Endothelial cell (in vitro differentiated cells): ENCODE measurements around the gene DLX4. TPM values are rescaled to one million over a fixed set of nuclear protein-coding genes. Genes with fewer than 3 reads are reported as not detected.
A peak's percentile ranks its signal among the peaks of the same experiment; 100 is the strongest.

ENCODE experiments used
- DNase-seq: peaks from one replicate; pipeline ENCODE4 v3.0.0; 2021; ENCODE audit warnings: low spot score
- H3K27ac Mint-ChIP-seq: one replicate; pipeline ENCODE4 v1.8.0; 2021; ENCODE audit warnings: mixed read lengths, inconsistent platforms; ENCODE audit not compliant: unreplicated experiment
- H3K27me3 Mint-ChIP-seq: one replicate; pipeline ENCODE4 v1.8.0; 2021; ENCODE audit warnings: mild to moderate bottlenecking, moderate library complexity, mixed read lengths, inconsistent platforms; ENCODE audit not compliant: unreplicated experiment
- H3K36me3 Mint-ChIP-seq: one replicate; pipeline ENCODE4 v1.8.0; 2021; ENCODE audit warnings: mild to moderate bottlenecking, low read depth, mixed read lengths, inconsistent platforms; ENCODE audit not compliant: unreplicated experiment
- H3K4me1 Mint-ChIP-seq: one replicate; pipeline ENCODE4 v1.8.0; 2021; ENCODE audit warnings: mild to moderate bottlenecking, mixed read lengths, inconsistent platforms; ENCODE audit not compliant: unreplicated experiment
- H3K4me3 Mint-ChIP-seq: one replicate; pipeline ENCODE4 v1.8.0; 2021; ENCODE audit warnings: mild to moderate bottlenecking, mixed read lengths, inconsistent platforms; ENCODE audit not compliant: unreplicated experiment
- H3K9me3 Mint-ChIP-seq: one replicate; pipeline ENCODE4 v1.8.0; 2021; ENCODE audit warnings: mixed read lengths, inconsistent platforms; ENCODE audit not compliant: unreplicated experiment
- total RNA-seq: library from RNA; stranded (reverse); fragmentation: NEBNext Ultra II Directional; extraction: Animal tissue kit (Norgen Biotek cat#: 25700); gene quantifications from one replicate; pipeline ENCODE4 v1.2.1, GENCODE V29; 2021; ENCODE audit not compliant: unreplicated experiment
- TF ChIP-seq, protein P1 (sequence below): fragments of 200-600 bp; sonication (generic); IDR thresholded peaks from one replicate; pipeline ENCODE4 v1.5.0; 2021; ENCODE audit warnings: antibody characterized with exemption; ENCODE audit not compliant: unreplicated experiment

DLX4 gene
- total RNA-seq, 1 donor from 2014 or later, result 0.36 TPM

DNA sequence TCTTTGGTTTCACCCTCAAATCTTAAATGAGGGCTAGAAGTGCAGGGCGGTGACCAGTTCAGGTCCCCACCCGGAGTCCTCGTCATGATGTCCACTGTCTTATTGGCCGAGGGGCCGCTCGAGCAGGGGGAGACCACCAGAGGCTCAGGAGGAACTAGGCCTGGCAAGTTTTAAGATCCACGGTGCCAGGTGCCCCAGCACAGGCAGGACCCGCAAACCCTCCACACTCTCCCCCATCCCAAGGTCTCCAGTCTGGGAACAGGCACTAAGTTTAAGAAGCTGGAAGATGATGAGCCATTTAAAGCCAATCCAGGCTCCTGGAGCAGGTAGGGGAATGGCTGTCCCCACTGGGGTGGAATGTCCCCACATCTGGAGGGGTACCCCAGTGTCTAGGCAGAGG, 21.9 kb downstream of the DLX4 start:
- Mint-ChIP-seq H3K4me1 (peaks cover 13% of the 10 kb centered on the region), H3K27me3 (peaks cover 39% of the 10 kb centered on the region), H3K36me3 (peaks cover 6% of the 10 kb centered on the region), H3K4me3 (no peak overlapping the region), H3K9me3 (no peaks in the 10 kb centered on the region), H3K27ac (no peak overlapping the region)
- TF ChIP-seq, protein P1, sequence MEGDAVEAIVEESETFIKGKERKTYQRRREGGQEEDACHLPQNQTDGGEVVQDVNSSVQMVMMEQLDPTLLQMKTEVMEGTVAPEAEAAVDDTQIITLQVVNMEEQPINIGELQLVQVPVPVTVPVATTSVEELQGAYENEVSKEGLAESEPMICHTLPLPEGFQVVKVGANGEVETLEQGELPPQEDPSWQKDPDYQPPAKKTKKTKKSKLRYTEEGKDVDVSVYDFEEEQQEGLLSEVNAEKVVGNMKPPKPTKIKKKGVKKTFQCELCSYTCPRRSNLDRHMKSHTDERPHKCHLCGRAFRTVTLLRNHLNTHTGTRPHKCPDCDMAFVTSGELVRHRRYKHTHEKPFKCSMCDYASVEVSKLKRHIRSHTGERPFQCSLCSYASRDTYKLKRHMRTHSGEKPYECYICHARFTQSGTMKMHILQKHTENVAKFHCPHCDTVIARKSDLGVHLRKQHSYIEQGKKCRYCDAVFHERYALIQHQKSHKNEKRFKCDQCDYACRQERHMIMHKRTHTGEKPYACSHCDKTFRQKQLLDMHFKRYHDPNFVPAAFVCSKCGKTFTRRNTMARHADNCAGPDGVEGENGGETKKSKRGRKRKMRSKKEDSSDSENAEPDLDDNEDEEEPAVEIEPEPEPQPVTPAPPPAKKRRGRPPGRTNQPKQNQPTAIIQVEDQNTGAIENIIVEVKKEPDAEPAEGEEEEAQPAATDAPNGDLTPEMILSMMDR, result no peak
- no peak for DNase-seq

DNA sequence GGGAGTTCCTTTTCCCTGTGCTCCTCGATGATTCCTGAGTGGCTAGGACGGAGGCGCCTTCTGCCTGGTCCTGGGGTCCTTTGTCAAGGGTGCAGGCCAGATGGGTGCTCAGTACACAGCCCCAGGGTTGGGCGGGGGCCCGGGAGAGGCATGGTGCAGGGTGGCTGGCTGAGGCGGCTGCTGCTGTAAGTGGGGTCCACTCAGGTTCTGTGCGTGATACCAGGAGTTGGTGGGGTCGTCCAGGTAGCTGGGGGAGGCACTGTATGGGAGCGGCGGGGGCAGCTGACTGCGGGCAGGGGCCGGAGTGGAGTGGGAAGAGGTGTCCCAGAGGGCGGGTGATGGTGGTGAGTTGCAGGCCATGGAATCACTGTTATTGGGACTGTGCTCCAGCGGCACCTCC, 22.4 kb downstream of the DLX4 start:
- Mint-ChIP-seq H3K9me3 (no peaks in the 10 kb centered on the region), H3K27me3 (peaks cover 42% of the 10 kb centered on the region), H3K36me3 (peaks cover 6% of the 10 kb centered on the region), H3K4me3 (no peak overlapping the region), H3K27ac (no peak overlapping the region), H3K4me1 (peaks cover 13% of the 10 kb centered on the region)
- TF ChIP-seq, protein P1, result no peak
- DNase-seq, result no peak

GRCh38 chr17:49992191-49992932, 23.4 kb downstream of the DLX4 start:
- Mint-ChIP-seq H3K4me1 (peaks cover 13% of the 10 kb centered on the region), H3K9me3 (no peaks in the 10 kb centered on the region), H3K4me3 (no peak overlapping the region), H3K27me3 (peaks cover 42% of the 10 kb centered on the region), H3K27ac (no peak overlapping the region), H3K36me3 (peaks cover 6% of the 10 kb centered on the region)
- TF ChIP-seq, protein P1, result no peak
- no peak for DNase-seq

GRCh38 chr17:49992933-49993422, 24.0 kb downstream of the DLX4 start:
- Mint-ChIP-seq H3K27ac (no peak overlapping the region), H3K27me3 (peaks cover 42% of the 10 kb centered on the region), H3K9me3 (no peaks in the 10 kb centered on the region), H3K36me3 (peaks cover 6% of the 10 kb centered on the region), H3K4me1 (peaks cover 13% of the 10 kb centered on the region), H3K4me3 (no peak overlapping the region)
- TF ChIP-seq, protein P1, result no peak
- no peak for DNase-seq

GRCh38 chr17:49993423-49994060, 24.6 kb downstream of the DLX4 start:
- peaks cover 13% of the 10 kb centered on the region for H3K4me1 Mint-ChIP-seq
- peak overlapping the region; percentile 74 for H3K4me3 Mint-ChIP-seq
- peak; percentile 40 for DNase-seq
- H3K36me3 Mint-ChIP-seq, result peaks cover 6% of the 10 kb centered on the region
- H3K27me3 Mint-ChIP-seq, result peaks cover 41% of the 10 kb centered on the region
- no peaks in the 10 kb centered on the region for H3K9me3 Mint-ChIP-seq
- TF ChIP-seq, protein P1, result no peak
- peak overlapping the region; percentile 74 for H3K27ac Mint-ChIP-seq
